Left ventricle myocardium inferior (tissue), 1 donor: ENCODE measurements around the gene HHIPL1. TPM values are rescaled to one million over a fixed set of nuclear protein-coding genes. Genes with fewer than 3 reads are reported as not detected.
A peak's percentile ranks its signal among the peaks of the same experiment; 100 is the strongest.

Source experiments
- DNase-seq: peaks from one replicate; pipeline ENCODE4 v3.0.0-alpha.2; 2020
- H3K27ac ChIP-seq: fragments of 200-600 bp; replicated peaks from 2 replicates; pipeline ENCODE4 v1.8.0; 2021
- H3K27me3 ChIP-seq: fragments of 200-600 bp; 2 replicates; pipeline ENCODE4 v1.8.0; 2021; ENCODE audit warnings: low read depth
- H3K36me3 ChIP-seq: fragments of 200-600 bp; 2 replicates; pipeline ENCODE4 v1.8.0; 2021
- H3K4me1 ChIP-seq: fragments of 200-600 bp; 2 replicates; pipeline ENCODE4 v1.8.0; 2021
- H3K4me3 ChIP-seq: fragments of 200-600 bp; 2 replicates; pipeline ENCODE4 v1.8.0; 2021; ENCODE audit warnings: mild to moderate bottlenecking, moderate library complexity
- H3K9me3 ChIP-seq: fragments of 200-600 bp; replicated peaks from 2 replicates; pipeline ENCODE4 v1.8.0; 2021
- CTCF ChIP-seq: fragments of 200-600 bp; IDR thresholded peaks from 2 replicates; pipeline ENCODE4 v1.8.0; 2021; ENCODE audit warnings: antibody characterized with exemption, mild to moderate bottlenecking, borderline replicate concordance
- intact Hi-C: fragments of 100-400 bp; cut with micrococcal nuclease; formaldehyde crosslinking; loops from one replicate; pipeline ENCODE4 v1.11.0; 2022
- total RNA-seq: library from RNA; stranded (reverse); fragmentation: NEBNext Ultra II Directional; extraction: Animal tissue kit (Norgen Biotek cat#: 25700); gene quantifications from one replicate; pipeline ENCODE4 v1.2.1, GENCODE V29; 2021
- donor health status: DM: no; HTN: yes; CAD: no; lungs with severe emphysema.

The HHIPL1 gene
- total RNA-seq, 1 donor from 2014 or later: 1.2 TPM

GRCh38 chr14:99598774-99599173 is 46.2 kb upstream of the HHIPL1 start:
- intact Hi-C loops: no loop called here
- H3K27me3 ChIP-seq: no peaks in the 10 kb centered on the region
- no peak overlapping the region for H3K4me3 ChIP-seq
- DNase-seq: no peak
- H3K27ac ChIP-seq: peak overlapping the region; percentile 93
- TF ChIP-seq CTCF: no peak
- H3K36me3 ChIP-seq: no peaks in the 10 kb centered on the region
- no peaks in the 10 kb centered on the region for H3K9me3 ChIP-seq
- peaks cover 100% of the 10 kb centered on the region for H3K4me1 ChIP-seq

- no peak for DNase-seq
- intact Hi-C loops: no loop called here
- no peaks in the 10 kb centered on the region for H3K27me3 ChIP-seq
- H3K4me1 ChIP-seq: peaks cover 94% of the 10 kb centered on the region
- no peaks in the 10 kb centered on the region for H3K9me3 ChIP-seq
- TF ChIP-seq CTCF: no peak
- no peaks in the 10 kb centered on the region for H3K36me3 ChIP-seq
- H3K27ac ChIP-seq: peak overlapping the region; percentile 93
- no peak overlapping the region for H3K4me3 ChIP-seq
Observed at GRCh38 chr14:99599393-99599792, 45.5 kb upstream of the HHIPL1 start.

GRCh38 chr14:99600232-99600888 is 44.6 kb upstream of the HHIPL1 start:
- no peak for DNase-seq
- H3K4me3 ChIP-seq: no peak overlapping the region
- intact Hi-C loops: no loop called here
- H3K36me3 ChIP-seq: no peaks in the 10 kb centered on the region
- H3K27me3 ChIP-seq: no peaks in the 10 kb centered on the region
- TF ChIP-seq CTCF: no peak
- peaks cover 93% of the 10 kb centered on the region for H3K4me1 ChIP-seq
- no peaks in the 10 kb centered on the region for H3K9me3 ChIP-seq
- peak overlapping the region; percentile 93 for H3K27ac ChIP-seq

GRCh38 chr14:99601361-99601831 is 43.5 kb upstream of the HHIPL1 start:
- DNase-seq: no peak
- Histone ChIP-seq H3K27me3 (no peaks in the 10 kb centered on the region), H3K4me3 (peak overlapping the region; percentile 88), H3K27ac (peak overlapping the region; percentile 93), H3K36me3 (no peaks in the 10 kb centered on the region), H3K4me1 (peaks cover 90% of the 10 kb centered on the region), H3K9me3 (no peaks in the 10 kb centered on the region)
- TF ChIP-seq CTCF: no peak
- intact Hi-C loops: no loop called here

GRCh38 chr14:99602054-99602787 is 42.7 kb upstream of the HHIPL1 start:
- H3K9me3 ChIP-seq: no peaks in the 10 kb centered on the region
- H3K27me3 ChIP-seq: no peaks in the 10 kb centered on the region
- H3K36me3 ChIP-seq: no peaks in the 10 kb centered on the region
- intact Hi-C loops: no loop called here
- H3K4me3 ChIP-seq: peak overlapping the region; percentile 88
- DNase-seq: no peak
- peak overlapping the region; percentile 93 for H3K27ac ChIP-seq
- TF ChIP-seq CTCF: no peak
- peaks cover 82% of the 10 kb centered on the region for H3K4me1 ChIP-seq
